Left colon (tissue), 2 donors: ENCODE measurements around the gene SLC18A3. TPM values are rescaled to one million over a fixed set of nuclear protein-coding genes. Genes with fewer than 3 reads are reported as not detected.
A peak's percentile ranks its signal among the peaks of the same experiment; 100 is the strongest.

Experiments
- ATAC-seq: fragments of 200-7000 bp; cut with Tn5 transposase; one replicate; pipeline ENCODE4 v1.9.1; 2020; ENCODE audit warnings: mild to moderate bottlenecking, moderate library complexity
- DNase-seq, 2 donors: peaks; one replicate each; pipeline ENCODE4 v3.0.0-alpha.2; 2020
- intact Hi-C, 2 donors: fragments of 100-400 bp; cut with DNase I in 1 of 2; cut with micrococcal nuclease in 1 of 2; formaldehyde crosslinking; loops; one replicate each; pipeline versions ENCODE4 v1.11.2 to v1.14.0; 2022; cut with DNase I, micrococcal nuclease
- total RNA-seq, 2 donors: library from RNA; stranded (reverse); fragmentation: NEBNext Ultra II Directional; extraction: Animal tissue kit (Norgen Biotek cat#: 25700); gene quantifications; one replicate each; pipeline ENCODE4 v1.2.1, GENCODE V29; 2021
- donor health status: DM: no; HTN: no; CAD: no.
- donor health status: DM: yes; HTN: yes; CAD: no.

The SLC18A3 gene
- total RNA-seq, 2 donors from 2014 or later, result 0.12 to 0.14 TPM

DNA sequence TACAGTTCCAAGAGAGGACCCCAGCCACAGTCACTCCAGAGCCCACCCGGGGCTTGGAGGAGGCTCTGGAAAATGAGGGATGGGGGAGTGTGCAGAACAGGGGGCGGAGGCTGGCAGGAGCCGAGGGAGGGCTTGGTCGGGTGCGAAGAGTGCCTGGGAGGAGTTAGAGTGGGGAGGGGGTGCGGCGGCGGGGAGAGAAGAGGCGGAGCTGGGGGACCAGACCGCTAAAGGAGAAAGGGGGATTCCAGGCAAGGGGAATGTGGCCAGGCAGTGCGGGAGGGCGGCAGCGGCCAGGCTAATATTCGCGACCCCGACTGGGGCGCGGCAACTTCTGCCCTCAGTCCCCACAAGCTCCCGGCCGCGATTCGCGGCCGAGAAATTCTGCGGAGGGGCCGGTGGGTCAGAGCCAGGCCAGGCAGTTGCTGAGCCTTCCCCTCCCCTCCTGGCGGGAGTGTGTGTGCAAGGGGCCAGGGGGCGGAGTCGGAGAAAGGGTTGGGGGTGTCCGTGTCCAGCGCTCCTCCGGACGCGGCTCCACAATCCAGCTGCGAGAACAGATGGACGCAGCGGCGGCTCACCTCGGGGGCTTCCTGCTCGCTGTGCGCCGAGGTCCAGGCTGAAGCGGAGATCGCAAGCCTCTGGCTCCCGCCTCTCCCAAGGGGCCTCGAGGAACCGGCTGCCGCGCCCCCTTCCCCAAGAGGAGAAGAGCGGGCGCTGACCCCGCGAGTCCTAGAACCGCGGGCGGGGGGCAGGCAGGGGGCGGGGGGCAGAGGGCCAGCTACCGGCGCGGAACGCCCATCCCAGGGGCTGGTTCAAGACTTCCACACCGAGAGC is 612 bp upstream of the SLC18A3 start:
- intact Hi-C loops, result no loop called here
- ATAC-seq (no peak), DNase-seq (peak in 1 of 2 donors; percentile 15)

DNA sequence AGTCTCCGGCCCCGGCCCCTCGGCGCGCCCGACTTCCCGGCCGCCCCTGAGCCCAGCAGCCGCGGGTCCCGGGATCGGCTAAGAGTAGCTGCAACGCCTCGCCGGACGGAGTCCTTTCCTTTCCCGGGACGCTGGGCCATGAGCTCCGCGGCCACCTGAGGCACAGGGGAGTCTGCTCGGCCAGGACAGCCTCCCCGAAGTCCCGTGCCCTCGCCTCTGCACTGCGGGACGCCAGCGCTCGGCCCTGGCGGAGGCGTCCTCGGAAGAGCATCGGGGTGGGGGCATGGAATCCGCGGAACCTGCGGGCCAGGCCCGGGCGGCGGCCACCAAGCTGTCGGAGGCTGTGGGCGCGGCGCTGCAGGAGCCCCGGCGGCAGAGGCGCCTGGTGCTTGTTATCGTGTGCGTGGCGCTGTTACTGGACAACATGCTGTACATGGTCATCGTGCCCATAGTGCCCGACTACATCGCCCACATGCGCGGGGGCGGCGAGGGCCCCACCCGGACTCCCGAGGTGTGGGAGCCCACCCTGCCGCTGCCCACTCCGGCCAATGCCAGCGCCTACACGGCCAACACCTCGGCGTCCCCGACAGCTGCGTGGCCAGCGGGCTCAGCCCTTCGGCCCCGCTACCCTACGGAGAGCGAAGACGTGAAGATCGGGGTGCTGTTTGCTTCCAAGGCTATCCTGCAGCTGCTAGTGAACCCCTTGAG is 502 bp downstream of the SLC18A3 start:
- peak in 1 of 2 donors; percentile 13 for DNase-seq
- ATAC-seq, result no peak
- intact Hi-C loops, result no loop called here

DNA sequence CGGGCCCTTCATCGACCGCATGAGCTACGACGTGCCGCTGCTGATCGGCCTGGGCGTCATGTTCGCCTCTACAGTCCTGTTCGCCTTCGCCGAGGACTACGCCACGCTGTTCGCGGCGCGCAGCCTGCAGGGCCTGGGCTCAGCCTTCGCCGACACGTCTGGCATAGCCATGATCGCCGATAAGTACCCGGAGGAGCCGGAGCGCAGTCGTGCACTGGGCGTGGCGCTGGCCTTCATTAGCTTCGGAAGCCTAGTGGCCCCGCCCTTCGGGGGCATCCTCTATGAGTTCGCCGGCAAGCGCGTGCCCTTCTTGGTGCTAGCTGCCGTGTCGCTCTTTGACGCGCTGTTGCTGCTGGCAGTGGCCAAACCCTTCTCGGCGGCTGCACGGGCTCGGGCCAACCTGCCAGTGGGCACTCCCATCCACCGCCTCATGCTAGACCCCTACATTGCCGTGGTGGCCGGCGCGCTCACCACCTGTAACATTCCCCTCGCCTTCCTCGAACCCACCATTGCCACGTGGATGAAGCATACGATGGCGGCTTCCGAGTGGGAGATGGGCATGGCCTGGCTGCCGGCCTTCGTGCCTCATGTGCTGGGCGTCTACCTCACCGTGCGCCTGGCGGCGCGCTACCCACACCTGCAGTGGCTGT is 1.2 kb downstream of the SLC18A3 start:
- DNase-seq, result peak in 1 of 2 donors; percentile 15
- intact Hi-C loops, result no loop called here
- ATAC-seq, result no peak

DNA sequence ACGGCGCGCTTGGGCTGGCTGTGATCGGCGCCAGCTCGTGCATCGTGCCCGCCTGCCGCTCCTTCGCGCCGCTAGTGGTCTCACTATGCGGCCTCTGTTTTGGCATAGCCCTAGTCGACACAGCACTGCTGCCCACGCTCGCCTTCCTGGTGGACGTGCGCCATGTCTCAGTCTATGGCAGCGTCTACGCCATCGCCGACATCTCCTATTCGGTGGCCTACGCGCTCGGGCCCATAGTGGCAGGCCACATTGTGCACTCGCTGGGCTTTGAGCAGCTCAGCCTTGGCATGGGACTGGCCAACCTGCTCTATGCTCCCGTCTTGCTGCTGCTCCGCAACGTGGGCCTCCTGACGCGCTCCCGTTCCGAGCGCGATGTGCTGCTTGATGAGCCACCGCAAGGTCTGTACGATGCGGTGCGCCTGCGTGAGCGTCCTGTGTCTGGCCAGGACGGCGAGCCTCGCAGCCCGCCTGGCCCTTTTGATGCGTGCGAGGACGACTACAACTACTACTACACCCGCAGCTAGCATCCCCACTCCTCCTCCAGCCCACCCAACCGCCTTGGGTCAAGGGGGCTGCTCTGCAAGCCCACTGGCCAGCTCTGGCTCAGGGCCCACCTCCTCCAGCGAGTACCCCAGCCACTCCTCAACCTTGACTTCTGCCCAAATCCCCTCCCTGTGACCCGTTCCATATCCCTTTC is 1.9 kb downstream of the SLC18A3 start:
- intact Hi-C loops, result no loop called here
- peak in 1 of 2 donors; percentile 18 for DNase-seq

DNA sequence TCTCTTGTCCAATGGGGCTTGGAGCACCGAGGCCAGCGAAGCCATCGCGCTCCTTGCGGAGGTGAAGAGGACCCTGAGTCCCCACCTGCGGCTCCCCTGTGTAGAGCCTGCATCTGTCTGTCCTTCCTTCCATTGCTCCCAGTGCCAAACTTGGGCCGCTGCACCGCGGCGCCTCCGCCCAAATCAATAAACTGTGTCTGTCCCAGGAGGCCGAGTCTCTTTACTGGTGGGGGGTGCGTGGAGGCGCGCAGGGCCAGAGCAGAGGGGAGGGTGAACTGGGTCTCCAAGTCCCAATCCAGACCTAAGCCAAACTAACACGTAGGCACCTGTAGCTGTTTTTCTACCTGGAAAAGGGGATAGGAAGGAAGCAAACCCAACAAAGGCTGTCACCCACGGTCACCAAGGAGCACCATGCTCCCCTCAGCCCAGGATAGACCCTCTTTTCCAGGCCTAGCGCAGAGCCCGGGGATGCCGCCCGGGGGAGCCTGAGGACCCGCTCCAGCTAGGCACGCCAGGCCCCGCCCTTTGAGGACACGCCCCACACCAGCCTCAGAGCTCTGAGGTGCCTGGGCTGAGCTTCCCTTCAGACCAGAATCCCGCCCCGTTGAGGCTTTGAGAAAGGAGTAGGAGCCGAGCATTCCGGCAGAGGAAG is 2.5 kb downstream of the SLC18A3 start:
- intact Hi-C loops, result no loop called here
- DNase-seq (peak in 1 of 2 donors; percentile 6), ATAC-seq (no peak)

More for the DNA sequence above, 1.9 kb downstream of the SLC18A3 start:
- no peak for ATAC-seq

DNA sequence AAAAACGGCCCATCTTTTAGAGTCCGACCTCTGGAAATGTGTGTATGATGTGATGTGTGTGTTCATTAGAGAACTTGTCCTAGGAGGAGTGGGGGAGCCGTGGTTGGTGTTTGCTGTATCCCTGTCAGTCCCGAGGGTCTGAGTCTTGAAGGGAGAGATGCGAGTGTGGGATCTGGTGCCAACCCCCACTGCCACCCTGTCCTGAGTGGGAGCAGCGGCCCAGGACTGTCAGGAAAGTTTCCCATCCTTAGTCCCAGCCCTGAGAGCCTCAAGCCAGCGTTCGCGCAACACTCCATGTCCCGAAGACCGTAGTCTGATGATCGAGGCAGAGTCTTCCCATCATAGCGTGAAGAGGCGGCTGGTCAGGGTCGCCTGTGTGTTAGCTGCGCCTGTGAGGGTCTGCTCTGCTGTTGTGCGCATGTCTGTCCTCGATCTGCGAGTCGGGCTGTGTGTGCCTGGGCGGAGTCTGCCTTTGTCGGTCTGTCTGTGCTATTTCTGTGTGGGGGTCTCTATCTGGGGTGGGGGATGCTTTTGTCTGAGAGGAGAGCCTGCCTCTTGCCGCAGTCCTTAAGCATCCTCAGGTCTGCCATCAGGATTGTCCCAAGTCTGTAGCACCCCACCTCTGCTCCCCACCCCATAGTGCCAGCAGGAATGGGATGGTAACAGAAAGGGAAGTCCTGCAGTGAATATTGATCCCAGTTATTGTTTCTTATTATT is 3.2 kb downstream of the SLC18A3 start:
- DNase-seq, result peak in 1 of 2 donors; percentile 12
- no peak for ATAC-seq
- intact Hi-C loops, result no loop called here

DNA sequence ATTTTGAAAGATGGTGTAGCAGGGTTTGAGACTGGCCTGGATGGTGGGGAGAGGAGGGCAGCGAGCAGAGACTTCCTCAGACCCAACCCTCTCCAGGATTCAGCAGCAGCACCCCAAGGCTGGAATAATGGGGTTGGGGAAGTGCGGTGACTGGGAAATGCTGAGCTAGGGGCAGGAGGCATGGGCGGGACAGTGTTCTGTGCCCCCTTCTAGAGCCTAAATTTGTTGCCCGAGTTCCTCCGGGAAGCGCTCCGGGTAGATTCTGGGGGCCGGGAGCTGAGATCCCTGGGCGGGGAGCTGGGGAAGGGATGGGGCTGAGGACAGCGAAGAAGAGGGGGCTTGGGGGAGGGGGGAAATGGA is 3.8 kb downstream of the SLC18A3 start, which contains the start of gene CHAT:
Gene CHAT, plus strand, starts transcription at position 156 of the 360 bp plus-strand sequence. Its CDS starts 153 bp downstream, at position 309.
- intact Hi-C loops, result no loop called here
- no peak for DNase-seq

DNA sequence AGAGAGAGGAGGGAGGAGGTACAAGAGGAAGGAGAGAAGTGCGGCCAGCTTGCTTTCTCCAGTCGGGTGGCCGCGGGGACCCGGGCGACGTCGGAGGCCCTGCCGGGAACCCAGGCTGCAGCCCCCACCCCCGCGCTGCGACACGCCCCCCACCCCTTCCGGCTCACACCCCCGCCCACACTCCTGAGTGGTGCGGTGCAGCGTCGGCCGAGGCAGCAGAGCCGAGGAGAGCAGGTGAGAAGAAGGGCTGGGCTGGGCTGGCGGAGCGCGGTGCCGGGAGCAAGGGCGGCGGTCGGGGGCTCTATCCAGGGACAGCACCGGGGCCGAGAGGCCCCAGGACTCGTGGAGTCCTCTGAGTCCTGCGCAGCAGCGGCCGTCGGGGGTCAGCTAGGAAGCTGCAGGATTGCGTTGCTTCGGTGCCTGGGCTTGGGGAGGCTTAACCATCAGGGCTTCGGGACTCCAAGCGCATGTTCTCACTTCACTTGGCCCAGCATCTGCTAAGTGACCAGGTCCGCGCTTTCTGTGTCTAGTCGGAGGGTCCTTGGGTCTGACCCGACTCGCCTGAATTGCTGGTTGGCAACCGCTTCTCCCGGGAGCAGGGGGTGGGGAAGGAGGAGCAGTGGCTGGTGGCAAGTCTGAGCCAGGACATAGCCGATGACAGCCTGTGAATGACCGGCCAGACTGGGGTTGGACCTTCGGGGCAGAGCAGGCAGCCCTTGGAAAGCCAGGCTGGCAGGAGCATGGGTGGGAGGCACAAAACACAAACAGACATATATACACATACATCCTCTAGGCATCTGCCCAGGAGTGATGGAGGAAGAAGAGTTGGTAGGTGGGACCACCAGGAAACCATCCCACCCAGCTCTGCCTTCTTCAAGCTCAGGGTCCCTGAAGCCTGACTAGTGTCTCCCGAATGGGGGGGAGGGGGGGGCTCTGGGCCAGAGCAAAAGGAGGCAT is 4.4 kb downstream of the SLC18A3 start:
- intact Hi-C loops, result no loop called here
- DNase-seq, result peak in 1 of 2 donors; percentile 17
- no peak for ATAC-seq

More for the DNA sequence above, 3.8 kb downstream of the SLC18A3 start, which contains the start of gene CHAT:
- no peak for ATAC-seq

DNA sequence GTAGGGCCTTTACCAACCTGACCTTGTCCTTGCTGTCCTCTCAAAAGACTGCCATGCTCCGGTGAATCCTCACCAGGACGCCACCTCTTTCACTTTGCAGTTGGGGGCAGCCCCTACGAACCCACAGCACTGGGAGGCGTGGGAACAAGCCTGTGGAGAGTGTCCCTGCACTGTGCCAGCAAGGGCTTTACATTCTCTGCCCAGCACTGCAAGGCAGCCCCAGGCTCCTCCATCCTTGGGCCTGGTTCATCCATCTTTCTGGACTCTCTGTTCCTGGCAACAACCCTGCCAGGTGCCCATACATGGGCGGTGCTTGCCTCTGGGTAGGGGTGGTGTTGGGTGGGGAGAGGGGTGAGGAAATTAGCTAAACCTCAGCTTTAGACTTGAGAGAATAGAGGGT is 5.1 kb downstream of the SLC18A3 start:
- intact Hi-C loops, result no loop called here
- ATAC-seq, result no peak
- DNase-seq, result peak in 1 of 2 donors; percentile 6

DNA sequence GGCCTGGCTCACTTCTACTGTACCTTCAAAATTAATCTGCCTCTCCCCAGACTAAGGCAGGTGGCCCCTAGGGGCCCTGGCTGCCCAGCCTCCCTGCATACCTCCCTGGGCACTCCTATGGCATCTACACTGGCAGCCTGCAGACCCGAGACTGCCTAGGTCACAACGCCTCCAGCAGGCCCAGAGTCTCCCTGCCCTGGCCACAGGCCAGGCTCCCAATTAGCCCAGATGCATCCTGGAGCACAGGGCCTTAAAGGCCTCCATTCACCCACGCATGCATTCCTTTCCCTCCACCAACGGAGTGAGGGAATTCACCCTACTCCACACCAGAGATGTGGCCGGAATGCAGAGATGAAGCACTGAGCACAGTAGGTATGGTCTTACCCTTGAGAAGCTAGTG is 5.6 kb downstream of the SLC18A3 start:
- peak in 1 of 2 donors; percentile 5 for DNase-seq
- intact Hi-C loops, result no loop called here
- no peak for ATAC-seq

DNA sequence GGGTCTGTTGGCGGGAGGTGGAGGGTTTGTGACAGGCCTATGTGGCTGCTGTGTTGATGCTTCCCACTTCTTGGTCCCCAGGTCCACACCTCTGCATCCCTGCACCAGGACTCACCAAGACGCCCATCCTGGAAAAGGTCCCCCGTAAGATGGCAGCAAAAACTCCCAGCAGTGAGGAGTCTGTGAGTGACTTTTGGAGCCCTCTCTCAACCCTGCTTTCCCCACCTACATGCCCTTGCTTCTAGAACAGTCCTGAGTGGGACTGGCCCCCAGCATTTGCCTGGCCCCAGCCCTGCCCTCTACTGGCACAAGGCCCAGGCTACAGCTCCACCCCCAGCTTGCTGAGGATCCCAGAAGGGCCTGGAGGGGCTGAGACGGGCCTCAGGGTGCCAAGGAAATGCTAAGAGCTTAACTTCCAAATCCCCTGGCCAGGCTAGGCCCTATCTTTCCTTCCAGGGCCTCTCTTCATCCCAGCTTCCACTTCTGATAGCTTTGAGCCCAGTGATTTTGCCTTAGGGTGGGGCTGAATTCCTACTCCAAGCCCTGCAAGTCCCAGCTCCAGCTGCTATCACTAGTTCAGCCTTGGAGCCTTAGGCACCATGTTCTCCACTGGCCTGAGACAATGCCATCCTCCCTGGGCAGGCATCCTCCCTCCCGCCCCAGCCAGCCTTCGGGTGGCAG is 6.5 kb downstream of the SLC18A3 start:
- ATAC-seq (no peak), DNase-seq (peak in 1 of 2 donors; percentile 6)
- intact Hi-C loops, result no loop called here

DNA sequence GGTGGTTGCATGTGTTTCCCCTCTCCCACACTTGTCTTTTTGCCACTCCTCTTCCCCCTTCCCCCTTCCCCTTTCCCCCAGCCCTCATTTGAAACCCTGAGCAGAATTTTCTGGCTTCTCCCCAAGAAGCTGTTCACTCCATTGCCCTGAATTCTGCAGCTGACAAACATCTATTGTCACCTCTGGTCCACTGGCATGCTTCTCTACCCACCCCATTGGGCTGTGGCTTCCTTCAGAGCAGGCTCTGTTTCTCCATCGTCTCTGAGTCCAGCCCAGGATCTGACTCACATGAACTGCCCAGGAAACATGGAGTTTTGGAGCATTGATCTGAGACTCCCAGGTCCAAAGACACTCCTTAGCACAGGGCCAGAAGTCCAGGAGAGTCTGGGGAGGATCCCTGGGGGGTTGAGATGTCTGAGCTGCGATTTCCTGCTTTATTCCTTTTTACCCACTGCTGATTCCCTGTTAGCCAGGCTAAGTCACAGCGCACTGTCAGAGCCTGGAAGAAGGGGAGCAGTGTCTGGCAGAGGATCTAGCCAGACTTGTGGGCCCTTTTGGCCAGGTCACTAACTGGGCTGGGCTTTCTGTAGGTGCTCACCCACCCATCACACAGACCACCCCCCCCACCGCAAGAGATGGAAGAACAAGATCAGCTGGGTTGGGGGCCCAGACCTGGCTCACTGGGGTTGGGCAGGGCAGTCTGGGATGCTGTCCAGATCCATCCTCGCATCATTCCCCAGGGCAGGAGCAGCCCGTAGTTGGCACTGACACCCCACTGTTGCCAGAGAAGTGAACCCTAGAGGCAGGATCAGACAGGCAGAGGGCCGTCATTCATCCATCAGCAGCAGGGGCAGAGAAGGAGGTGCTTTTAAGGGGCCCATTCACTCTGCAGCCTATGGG is 7.3 kb downstream of the SLC18A3 start:
- DNase-seq, result peak in 1 of 2 donors; percentile 15
- intact Hi-C loops, result no loop called here
- no peak for ATAC-seq

DNA sequence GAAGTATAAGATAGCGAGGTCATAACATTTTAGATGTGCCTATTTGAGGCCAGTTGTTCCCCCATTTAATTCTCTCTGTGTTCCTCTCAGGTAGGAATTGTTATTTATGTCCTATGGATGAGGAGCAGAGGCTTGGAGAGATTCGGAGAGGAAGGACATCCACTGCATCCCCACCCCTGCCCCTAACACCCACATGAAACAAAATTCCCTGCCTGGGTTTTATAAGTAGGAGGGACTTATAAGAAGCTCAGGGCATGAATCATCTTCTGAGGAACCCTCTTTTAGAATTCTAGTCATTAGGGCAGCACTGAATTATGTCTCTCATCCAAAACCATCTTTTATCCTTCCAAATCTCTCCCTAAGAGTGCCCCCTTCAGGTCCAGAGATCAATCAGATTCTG is 8.7 kb downstream of the SLC18A3 start:
- DNase-seq (peak in 1 of 2 donors; percentile 5), ATAC-seq (no peak)
- intact Hi-C loops, result no loop called here

DNA sequence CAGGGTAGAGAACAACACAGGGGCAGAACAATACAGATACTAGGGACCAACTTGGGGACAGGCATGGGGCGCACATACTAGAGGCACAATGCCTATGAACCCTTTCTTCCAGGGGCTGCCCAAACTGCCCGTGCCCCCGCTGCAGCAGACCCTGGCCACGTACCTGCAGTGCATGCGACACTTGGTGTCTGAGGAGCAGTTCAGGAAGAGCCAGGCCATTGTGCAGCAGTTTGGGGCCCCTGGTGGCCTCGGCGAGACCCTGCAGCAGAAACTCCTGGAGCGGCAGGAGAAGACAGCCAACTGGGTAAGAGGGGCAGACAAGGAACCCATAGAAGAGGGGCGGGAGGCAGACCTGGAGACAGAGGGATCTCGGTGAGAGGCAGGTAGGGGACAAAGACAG is 9.5 kb downstream of the SLC18A3 start:
- no peak for ATAC-seq
- DNase-seq, result peak in 1 of 2 donors; percentile 6
- intact Hi-C loops, result no loop called here

DNA sequence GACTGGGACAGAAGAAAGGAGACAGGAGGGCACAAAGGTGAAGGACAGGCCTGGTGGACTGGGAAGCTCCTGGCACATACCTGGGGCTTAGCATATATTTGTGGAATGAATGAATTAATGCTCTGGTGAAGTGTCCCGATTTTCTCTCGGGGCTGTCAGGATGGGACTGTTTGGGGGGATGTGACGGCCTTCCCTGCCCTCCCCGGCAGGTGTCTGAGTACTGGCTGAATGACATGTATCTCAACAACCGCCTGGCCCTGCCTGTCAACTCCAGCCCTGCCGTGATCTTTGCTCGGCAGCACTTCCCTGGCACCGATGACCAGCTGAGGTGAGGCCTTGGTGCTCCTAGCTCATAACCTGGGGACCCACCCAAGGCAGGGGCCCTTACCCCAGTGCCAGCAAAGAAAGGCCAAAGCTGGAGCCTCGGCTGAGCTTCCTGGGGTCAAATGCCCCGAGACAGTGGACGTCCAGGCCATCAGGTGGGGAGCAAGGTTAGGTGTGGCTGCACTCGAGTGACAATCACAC is 10.2 kb downstream of the SLC18A3 start:
- intact Hi-C loops, result no loop called here
- ATAC-seq (no peak), DNase-seq (peak in 1 of 2 donors; percentile 13)
